GM19238 (cell line): ENCODE measurements around the gene DPAGT1.
A peak's percentile ranks its signal among the peaks of the same experiment; 100 is the strongest.
"Not testable (repeated sequence)": the region's sequence is repeated elsewhere in the genome, so short reads cannot be mapped to it uniquely, and the experiment has no call there.

Experiments
- DNase-seq: peaks from one replicate; pipeline ENCODE4 v3.0.0; 2011; ENCODE audit warnings: low spot score; ENCODE audit not compliant: insufficient read length

DPAGT1 gene

GRCh38 chr11:119059128-119059527 lies 42.5 kb downstream of the DPAGT1 start:
- DNase-seq: not testable (repeated sequence)

DNA sequence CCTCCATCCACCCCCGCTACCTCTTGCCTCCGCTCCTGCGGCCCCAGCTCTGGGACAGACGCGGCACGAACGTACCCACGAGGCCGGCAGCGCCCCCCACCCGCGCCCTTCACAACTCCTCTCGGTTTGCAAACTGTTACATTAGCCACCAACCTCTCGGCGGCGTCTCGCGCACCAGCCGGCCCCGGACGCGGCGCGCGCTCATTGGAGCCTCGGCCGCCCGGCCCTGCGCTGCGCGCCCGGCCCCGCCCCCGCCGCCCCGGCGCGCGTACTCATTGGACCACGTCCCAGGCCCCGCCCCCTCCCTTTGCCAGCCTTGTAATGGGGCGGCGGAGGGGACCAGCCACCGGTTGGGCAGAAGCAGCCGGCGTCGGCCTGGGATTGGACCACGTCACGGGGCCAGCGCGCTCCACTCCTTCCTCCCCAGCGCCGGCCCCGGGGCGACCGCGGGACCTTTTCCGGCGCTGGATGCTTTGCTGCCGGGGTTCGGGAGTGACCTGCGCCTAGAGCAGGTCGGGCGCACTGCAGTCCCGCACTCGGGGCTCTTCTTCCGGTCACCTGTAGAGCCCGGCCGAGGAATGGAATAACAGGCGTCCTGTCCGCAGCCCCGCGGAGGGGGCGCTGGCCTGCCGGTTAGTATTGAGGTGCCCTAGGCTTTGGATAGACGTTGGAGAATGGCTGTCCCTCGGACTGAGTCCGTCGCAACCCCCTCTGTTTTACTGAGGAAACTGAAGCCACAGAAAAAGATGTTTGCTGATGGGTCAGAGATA lies 44.5 kb downstream of the DPAGT1 start, which contains the start of gene HYOU1:
HYOU1 (minus strand) TSS at position 206 of the 770 bp plus-strand sequence. CDS start 1,045 bp downstream, outside the sequence.
- peak; percentile 99 for DNase-seq

DNA sequence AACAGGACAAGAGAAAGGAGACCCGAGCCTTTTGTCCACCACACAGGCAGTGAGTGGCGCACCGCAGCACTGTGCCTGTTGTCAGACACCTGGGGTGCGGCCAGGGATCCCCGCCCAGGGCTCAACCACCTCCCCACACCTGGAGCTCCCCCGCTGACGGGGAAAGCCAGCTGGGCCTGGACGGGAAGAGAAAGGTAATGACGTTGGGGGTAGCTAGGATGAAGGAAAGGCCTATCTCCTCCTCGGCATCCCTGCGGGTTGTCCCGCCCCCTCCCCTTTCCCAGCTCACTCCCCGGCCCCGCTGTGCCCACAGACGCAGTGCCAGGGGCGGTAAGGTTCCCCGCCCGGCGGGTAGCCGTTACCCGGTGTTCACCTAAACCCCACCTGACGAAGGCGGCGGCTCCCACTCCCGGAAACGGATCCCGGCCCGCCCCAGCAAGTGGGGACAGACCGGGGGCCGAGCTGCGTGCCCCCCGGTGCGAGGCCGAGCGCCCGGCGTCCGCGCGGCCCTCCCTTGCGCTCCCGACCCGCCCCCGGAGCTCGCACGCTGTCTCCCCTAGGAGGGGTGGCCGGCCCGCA lies 45.1 kb downstream of the DPAGT1 start:
- DNase-seq: peak; percentile 46

- DNase-seq: no peak
These were observed 45.8 kb downstream of the DPAGT1 start for GRCh38 chr11:119055901-119056300.

DNA sequence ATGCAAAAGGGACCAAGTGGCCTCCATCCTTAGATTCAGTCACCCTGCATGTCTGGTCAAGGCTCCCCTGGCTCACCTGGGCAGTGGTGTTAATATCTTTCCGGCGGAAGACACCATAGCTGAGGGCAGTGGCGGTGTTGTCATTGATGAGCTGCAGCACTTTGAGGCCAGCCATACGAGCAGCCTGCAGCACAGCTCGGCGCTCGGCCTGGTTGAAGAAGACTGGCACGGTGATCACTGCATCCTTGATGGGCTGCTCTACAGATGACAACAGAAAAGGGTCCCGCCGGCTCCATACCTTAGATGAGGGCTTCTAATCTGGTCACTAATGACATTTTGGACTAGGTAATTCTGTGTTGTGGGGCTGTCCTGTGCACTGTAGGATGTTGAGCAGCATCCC lies 47.2 kb downstream of the DPAGT1 start:
- DNase-seq: no peak

GRCh38 chr11:119052163-119052814 lies 49.4 kb downstream of the DPAGT1 start:
- no peak for DNase-seq

DNA sequence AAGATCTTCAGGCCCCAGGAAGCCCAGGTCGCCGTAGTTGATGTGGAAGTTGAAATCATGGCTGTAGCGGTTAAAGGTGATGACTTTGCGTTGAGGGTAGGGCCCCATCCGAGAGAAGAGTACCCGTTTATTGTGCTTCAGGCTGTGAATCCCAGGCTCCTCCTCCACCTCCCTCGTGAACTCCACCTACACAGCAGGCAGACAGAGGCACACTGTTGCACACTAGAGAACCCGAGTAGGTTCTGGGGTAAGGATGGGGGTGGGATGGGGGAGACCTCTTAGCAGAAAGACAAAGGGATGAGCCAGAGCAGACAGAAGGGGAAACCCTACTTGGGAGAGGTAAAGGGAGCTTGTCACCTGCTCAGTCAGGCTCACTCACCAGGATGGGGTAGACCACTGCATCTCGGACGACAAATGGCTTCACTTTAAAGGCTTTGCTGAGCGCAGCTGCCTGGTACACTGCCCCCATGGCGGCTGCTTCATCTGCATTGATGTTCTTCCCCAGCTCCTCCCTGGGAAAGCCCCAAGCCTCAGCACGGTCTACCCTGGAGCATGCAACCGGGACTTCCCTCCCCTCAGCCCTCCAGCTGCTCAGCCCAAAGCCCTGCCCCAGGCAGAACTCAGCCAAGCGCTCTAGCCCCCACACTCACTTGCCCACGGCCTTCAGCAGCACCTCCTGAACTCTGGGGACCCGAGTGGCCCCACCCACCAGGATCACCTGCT lies 50.1 kb downstream of the DPAGT1 start:
- no peak for DNase-seq

DNA sequence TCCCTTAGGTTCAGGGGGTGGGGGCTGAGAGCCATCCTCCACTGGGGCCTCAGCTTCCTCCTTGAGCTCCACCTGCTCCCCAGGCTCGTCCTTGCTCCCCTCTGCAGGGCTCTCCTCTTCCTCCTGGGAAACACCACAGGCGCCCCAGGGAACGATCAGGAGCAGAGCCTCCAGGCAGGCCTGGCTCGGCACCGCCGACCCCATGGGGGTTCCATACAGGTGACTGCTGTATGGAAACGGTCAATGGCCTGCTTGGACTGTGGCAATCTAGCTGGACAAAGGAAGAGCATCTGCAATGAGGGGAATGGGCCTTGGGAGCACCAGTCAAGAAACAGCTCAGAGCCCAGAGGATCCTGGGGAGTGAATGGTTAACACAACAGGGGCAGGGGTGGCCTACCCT lies 52.6 kb downstream of the DPAGT1 start:
- DNase-seq: no peak

GRCh38 chr11:119048644-119049043 lies 53.0 kb downstream of the DPAGT1 start:
- DNase-seq: no peak

- no peak for DNase-seq
These were observed 54.4 kb downstream of the DPAGT1 start for GRCh38 chr11:119047205-119047604.
